ENCODE measurements around the gene APLF. TPM values are rescaled to one million over a fixed set of nuclear protein-coding genes. Genes with fewer than 3 reads are reported as not detected.

Gene APLF
- total and polyA plus RNA-seq, 10 of the 15 experiments (the other 5 are each of a cell fraction or from before 2014, with no cell fraction given) = 0.66 to 2.8 (median 1.8) TPM

DNA sequence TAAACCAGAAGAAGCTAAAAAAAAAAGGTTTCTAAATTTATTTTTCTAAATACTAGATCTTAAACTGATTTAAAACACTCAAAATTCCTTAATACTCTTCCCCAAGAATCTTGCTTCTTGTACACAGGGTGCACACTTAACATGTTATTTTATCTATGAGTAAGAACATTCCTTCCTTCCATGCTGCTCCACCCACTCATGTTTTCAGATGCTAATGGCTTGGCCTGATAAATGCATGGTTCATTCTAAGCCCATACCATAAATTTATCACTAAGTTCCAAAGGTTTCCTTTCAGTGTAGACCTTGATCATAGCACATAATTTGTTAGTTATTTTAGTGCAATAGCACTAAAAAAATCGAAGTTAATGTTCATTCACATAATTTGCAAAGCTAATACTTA lies 8.4 kb upstream of the APLF start:
- H2AFZ ChIP-seq (ENCODE audit: control insufficient read depth, low read depth, low read length) = no peak overlapping the region
- H3K4me3 ChIP-seq = no peak overlapping the region
- no peak overlapping the region for H3K4me2 ChIP-seq (ENCODE audit: control insufficient read depth, insufficient read depth)
- H3K36me3 ChIP-seq (ENCODE audit: control insufficient read depth in 2 of 2, insufficient read depth in 2 of 2, low read length in 1 of 2) = no peaks in the 10 kb centered on the region
- CTCF ChIA-PET = interaction anchor here (0.9 kb wide), 1 partner anchor 257 kb away, joined by 3 read pairs; no protein-coding TSS in a partner anchor
- ATAC-seq (no peak), FAIRE-seq (no peak), DNase-seq (ENCODE audit: low read depth, low spot score) (no peak)
- H3K79me2 ChIP-seq (ENCODE audit: control insufficient read depth, insufficient read depth, low read length) = no peaks in the 10 kb centered on the region
- H3K9me3 ChIP-seq (replicated peaks; ENCODE audit: control insufficient read depth, insufficient read depth, low read length) = no peaks in the 10 kb centered on the region
- TF ChIP-seq ATF3 (IDR thresholded peaks at IDR 0.05; ENCODE audit: borderline replicate concordance, extremely low read depth, low read depth, low read length) (no peak), SIX5 (IDR thresholded peaks at IDR 0.05; ENCODE audit: low read depth, low read length, severe bottlenecking) (no peak), HDGF (IDR thresholded peaks at IDR 0.05) (no peak), CUX1 (IDR thresholded peaks at IDR 0.05; ENCODE audit: insufficient replicate concordance, low read depth, low read length) (no peak), SREBF2 (IDR thresholded peaks at IDR 0.05; ENCODE audit: low read length) (no peak), SP1 (IDR thresholded peaks at IDR 0.05; ENCODE audit: low read depth, low read length) (no peak), RELA (IDR thresholded peaks at IDR 0.05; ENCODE audit: borderline replicate concordance, partially characterized antibody) (no peak)
- TF ChIP-seq, protein P1, sequence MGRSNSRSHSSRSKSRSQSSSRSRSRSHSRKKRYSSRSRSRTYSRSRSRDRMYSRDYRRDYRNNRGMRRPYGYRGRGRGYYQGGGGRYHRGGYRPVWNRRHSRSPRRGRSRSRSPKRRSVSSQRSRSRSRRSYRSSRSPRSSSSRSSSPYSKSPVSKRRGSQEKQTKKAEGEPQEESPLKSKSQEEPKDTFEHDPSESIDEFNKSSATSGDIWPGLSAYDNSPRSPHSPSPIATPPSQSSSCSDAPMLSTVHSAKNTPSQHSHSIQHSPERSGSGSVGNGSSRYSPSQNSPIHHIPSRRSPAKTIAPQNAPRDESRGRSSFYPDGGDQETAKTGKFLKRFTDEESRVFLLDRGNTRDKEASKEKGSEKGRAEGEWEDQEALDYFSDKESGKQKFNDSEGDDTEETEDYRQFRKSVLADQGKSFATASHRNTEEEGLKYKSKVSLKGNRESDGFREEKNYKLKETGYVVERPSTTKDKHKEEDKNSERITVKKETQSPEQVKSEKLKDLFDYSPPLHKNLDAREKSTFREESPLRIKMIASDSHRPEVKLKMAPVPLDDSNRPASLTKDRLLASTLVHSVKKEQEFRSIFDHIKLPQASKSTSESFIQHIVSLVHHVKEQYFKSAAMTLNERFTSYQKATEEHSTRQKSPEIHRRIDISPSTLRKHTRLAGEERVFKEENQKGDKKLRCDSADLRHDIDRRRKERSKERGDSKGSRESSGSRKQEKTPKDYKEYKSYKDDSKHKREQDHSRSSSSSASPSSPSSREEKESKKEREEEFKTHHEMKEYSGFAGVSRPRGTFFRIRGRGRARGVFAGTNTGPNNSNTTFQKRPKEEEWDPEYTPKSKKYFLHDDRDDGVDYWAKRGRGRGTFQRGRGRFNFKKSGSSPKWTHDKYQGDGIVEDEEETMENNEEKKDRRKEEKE (IDR thresholded peaks at IDR 0.05) = no peak
- TF ChIP-seq, protein P2, sequence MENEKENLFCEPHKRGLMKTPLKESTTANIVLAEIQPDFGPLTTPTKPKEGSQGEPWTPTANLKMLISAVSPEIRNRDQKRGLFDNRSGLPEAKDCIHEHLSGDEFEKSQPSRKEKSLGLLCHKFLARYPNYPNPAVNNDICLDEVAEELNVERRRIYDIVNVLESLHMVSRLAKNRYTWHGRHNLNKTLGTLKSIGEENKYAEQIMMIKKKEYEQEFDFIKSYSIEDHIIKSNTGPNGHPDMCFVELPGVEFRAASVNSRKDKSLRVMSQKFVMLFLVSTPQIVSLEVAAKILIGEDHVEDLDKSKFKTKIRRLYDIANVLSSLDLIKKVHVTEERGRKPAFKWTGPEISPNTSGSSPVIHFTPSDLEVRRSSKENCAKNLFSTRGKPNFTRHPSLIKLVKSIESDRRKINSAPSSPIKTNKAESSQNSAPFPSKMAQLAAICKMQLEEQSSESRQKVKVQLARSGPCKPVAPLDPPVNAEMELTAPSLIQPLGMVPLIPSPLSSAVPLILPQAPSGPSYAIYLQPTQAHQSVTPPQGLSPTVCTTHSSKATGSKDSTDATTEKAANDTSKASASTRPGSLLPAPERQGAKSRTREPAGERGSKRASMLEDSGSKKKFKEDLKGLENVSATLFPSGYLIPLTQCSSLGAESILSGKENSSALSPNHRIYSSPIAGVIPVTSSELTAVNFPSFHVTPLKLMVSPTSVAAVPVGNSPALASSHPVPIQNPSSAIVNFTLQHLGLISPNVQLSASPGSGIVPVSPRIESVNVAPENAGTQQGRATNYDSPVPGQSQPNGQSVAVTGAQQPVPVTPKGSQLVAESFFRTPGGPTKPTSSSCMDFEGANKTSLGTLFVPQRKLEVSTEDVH (IDR thresholded peaks at IDR 0.05; ENCODE audit: low read depth, partially characterized antibody) = no peak
- intact Hi-C loops (cut with micrococcal nuclease; ENCODE audit: unreplicated experiment) (no loop called here), in situ Hi-C loops (cut with MboI) (no loop called here)
- no peaks in the 10 kb centered on the region for H3K4me1 ChIP-seq (ENCODE audit: control insufficient read depth, insufficient read depth, low read length)
- no peaks in the 10 kb centered on the region for H3K27me3 ChIP-seq (replicated peaks in 1 of 2; ENCODE audit: control insufficient read depth in 2 of 2, insufficient read depth in 2 of 2, low read length in 1 of 2)
- no peaks in the 10 kb centered on the region for H4K20me1 ChIP-seq (ENCODE audit: control insufficient read depth, insufficient read depth)
- SMC1A ChIA-PET (ENCODE audit: uncharacterized antibody, unreplicated experiment) = interaction anchor here (0.6 kb wide), 1 partner anchor 558 kb away, joined by 4 read pairs; no protein-coding TSS in a partner anchor
- 31% methylated on average over 1 of the region's 1 CpG for WGBS (ENCODE audit: insufficient coverage, insufficient replicate concordance, low lambda C conversion rate, missing lambda C conversion rate)
- no TSS peak for BruUV-seq (replicated peaks)
- H3K9ac ChIP-seq (ENCODE audit: control insufficient read depth, insufficient read depth, low read length) = no peak overlapping the region
- RAD21 ChIA-PET (ENCODE audit: unreplicated experiment) = interaction anchor here (1.0 kb wide), 1 partner anchor 9 kb away, joined by 3 read pairs; no protein-coding TSS in a partner anchor
- POLR2A ChIA-PET = no interaction called here
- H3K27ac ChIP-seq (ENCODE audit: control insufficient read depth, insufficient read depth) = no peak overlapping the region

Measured in GM12878 (cell line).